ENCODE results near the gene SCAMP4. TPM values are rescaled to one million over a fixed set of nuclear protein-coding genes. Genes with fewer than 3 reads are reported as not detected.

Gene SCAMP4
- total RNA-seq, 3 donors from 2014 or later: 41.4 to 66.6 (median 44.6) TPM

DNA sequence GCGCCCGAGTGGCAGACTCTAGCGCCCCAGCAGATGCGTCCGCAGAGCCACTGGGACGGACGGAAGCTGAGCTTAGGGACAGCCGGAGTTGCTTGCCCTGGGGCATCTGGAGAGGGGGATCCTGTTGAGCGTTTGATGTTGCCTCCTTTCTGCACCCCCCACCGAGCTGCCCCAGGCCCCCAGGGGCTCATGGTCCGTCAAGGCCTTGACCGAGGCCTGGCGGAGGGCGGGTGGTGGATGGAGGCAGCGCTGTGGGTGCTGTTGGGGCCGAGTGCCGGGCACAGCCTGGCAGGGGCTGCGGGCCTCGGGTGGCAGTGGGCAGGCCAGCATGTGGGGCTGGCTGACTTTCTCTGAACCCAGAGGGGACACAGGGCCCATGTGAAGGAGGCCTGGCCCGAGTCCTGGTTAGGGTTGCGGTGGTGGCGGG is 38.5 kb downstream of the SCAMP4 start:
- no peak for TF ChIP-seq POLR2A (IDR thresholded peaks at IDR 0.05)
- TF ChIP-seq, protein P1, sequence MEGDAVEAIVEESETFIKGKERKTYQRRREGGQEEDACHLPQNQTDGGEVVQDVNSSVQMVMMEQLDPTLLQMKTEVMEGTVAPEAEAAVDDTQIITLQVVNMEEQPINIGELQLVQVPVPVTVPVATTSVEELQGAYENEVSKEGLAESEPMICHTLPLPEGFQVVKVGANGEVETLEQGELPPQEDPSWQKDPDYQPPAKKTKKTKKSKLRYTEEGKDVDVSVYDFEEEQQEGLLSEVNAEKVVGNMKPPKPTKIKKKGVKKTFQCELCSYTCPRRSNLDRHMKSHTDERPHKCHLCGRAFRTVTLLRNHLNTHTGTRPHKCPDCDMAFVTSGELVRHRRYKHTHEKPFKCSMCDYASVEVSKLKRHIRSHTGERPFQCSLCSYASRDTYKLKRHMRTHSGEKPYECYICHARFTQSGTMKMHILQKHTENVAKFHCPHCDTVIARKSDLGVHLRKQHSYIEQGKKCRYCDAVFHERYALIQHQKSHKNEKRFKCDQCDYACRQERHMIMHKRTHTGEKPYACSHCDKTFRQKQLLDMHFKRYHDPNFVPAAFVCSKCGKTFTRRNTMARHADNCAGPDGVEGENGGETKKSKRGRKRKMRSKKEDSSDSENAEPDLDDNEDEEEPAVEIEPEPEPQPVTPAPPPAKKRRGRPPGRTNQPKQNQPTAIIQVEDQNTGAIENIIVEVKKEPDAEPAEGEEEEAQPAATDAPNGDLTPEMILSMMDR (IDR thresholded peaks at IDR 0.05): no peak
- no peak for TF ChIP-seq POLR2AphosphoS5 (IDR thresholded peaks at IDR 0.05)
- Histone ChIP-seq H3K36me3 (no peaks in the 10 kb centered on the region), H3K27ac (peak overlapping the region; percentile 90 to 97), H3K27me3 (no peaks in the 10 kb centered on the region), H3K9me3 (no peaks in the 10 kb centered on the region), H3K4me3 (no peak overlapping the region), H3K4me1 (peaks cover 8 to 15% of the 10 kb centered on the region in 2 donors)
- no peak for DNase-seq (ENCODE audit: low spot score in 2 of 2)
- intact Hi-C loops (cut with DNase I; ENCODE audit: low total_unique reads): no loop called here

DNA sequence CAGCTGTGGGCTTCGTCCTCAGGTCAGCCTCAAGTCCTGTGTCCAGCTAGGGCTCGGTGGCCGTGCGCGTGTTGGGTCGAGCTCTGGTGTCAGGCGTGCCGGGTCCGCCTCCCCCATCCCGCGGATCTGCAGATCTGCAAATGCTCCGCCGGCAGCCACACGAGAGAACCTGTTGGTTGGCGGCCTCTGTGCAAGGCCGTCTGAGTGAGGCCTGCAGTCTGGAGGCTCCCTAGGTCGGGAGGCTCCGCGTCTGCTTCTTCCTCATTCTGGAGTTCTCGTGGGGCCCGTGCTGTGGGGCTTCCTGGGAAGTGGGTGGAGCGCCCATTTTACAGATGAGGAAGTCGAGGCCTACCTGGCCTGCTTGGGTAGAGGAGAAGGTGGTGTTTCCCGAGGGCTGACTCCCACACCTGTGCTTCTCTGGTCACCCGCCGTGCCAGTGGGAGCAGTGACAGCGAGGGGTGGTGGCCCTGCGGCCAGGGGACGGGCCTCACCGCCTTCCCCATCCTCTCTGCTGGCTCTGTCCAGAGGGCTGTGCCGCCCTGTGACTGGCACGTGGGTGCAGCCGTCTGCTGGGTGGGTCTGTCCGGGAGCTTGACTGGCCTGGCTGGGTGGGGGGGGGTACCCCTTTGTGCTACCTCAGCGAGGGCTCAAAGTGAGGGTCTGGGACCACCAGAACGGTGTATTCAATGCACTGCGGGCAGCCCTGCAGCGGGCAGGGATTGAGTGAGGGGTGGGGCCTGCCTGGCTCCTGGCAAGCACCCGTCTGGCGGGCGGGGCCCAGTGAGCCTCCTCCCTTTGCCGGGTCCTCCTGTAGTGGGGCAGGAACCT is 39.1 kb downstream of the SCAMP4 start:
- H3K9me3 ChIP-seq: no peaks in the 10 kb centered on the region
- H3K27me3 ChIP-seq: no peaks in the 10 kb centered on the region
- DNase-seq (ENCODE audit: low spot score in 2 of 2): no peak
- peak overlapping the region in 1 of 2 donors; percentile 97 for H3K27ac ChIP-seq
- no peaks in the 10 kb centered on the region for H3K36me3 ChIP-seq
- H3K4me3 ChIP-seq: no peak overlapping the region
- peaks cover 8 to 15% of the 10 kb centered on the region in 2 donors for H3K4me1 ChIP-seq
- TF ChIP-seq POLR2AphosphoS5 (IDR thresholded peaks at IDR 0.05): no peak
- TF ChIP-seq POLR2A (IDR thresholded peaks at IDR 0.05): no peak
- TF ChIP-seq, protein P1 (IDR thresholded peaks at IDR 0.05): no peak
- intact Hi-C loops (cut with DNase I; ENCODE audit: low total_unique reads): no loop called here

DNA sequence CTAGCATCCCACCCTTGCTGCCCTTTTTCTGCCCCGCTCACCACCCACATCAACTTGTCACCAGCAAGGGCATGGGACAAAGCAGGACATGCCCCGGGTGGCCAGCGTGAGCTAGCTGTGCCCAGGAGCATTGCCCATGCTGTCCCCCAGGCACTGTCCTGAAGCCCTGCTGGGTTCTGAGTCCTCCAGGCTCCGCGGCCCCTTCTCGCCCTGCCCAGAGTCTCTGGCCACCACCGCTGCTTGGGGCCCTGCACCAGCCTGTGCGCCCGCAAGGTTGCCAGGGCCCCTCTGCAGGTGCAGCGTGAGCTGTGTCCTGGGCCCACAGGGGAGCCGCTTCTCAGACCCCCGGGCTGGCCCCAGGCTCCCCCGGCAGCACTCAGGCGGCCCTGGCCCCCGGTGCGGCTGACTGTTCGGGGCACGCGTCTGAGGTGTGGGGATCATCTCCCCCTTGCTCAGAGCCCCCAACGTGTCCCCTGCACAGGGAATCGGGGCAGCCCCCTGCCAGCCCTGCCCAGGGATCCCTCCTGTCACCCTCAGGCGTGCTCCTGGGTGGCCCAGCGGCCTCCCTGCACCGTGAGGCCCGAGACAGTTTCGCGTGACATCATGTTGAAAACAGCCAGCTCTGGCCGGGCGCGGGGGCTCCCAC is 39.8 kb downstream of the SCAMP4 start:
- Histone ChIP-seq H3K36me3 (no peaks in the 10 kb centered on the region), H3K4me3 (no peak overlapping the region), H3K4me1 (peaks cover 8 to 15% of the 10 kb centered on the region in 2 donors), H3K9me3 (no peaks in the 10 kb centered on the region), H3K27ac (no peak overlapping the region), H3K27me3 (no peaks in the 10 kb centered on the region)
- intact Hi-C loops (cut with DNase I; ENCODE audit: low total_unique reads): no loop called here
- TF ChIP-seq POLR2AphosphoS5 (IDR thresholded peaks at IDR 0.05): no peak
- TF ChIP-seq, protein P1 (IDR thresholded peaks at IDR 0.05): no peak
- no peak for TF ChIP-seq POLR2A (IDR thresholded peaks at IDR 0.05)
- DNase-seq (ENCODE audit: low spot score in 2 of 2): no peak

DNA sequence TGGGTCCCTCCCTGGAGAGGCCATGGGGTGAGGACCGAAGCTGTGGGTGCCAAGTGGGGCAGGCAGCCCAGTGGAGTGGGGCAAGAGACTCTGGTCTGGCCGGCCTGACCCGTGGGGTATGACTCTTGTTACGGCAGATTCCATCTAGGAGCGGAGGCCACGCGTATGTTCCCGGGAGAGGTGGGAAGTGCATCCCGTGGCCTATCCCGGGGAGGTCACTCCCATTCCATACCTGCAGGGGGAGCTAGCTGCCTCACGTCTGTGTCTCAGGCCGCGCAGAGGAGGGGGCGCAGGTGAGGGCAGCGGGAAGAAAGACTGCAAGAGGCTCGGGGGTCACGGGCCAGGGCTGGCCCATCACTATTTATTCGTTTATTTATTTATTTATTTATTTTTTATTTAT is 40.7 kb downstream of the SCAMP4 start:
- H3K4me3 ChIP-seq: no peak overlapping the region
- H3K27ac ChIP-seq: no peak overlapping the region
- intact Hi-C loops (cut with DNase I; ENCODE audit: low total_unique reads): no loop called here
- no peaks in the 10 kb centered on the region for H3K9me3 ChIP-seq
- H3K36me3 ChIP-seq: no peaks in the 10 kb centered on the region
- H3K27me3 ChIP-seq: no peaks in the 10 kb centered on the region
- H3K4me1 ChIP-seq: peaks cover 8 to 15% of the 10 kb centered on the region in 2 donors
- TF ChIP-seq, protein P1 (IDR thresholded peaks at IDR 0.05): peak in 2 of 3 donors; percentile 24 to 39
- no peak for TF ChIP-seq POLR2AphosphoS5 (IDR thresholded peaks at IDR 0.05)
- peak in 1 of 2 donors; percentile 35 for DNase-seq (ENCODE audit: low spot score in 2 of 2)

DNA sequence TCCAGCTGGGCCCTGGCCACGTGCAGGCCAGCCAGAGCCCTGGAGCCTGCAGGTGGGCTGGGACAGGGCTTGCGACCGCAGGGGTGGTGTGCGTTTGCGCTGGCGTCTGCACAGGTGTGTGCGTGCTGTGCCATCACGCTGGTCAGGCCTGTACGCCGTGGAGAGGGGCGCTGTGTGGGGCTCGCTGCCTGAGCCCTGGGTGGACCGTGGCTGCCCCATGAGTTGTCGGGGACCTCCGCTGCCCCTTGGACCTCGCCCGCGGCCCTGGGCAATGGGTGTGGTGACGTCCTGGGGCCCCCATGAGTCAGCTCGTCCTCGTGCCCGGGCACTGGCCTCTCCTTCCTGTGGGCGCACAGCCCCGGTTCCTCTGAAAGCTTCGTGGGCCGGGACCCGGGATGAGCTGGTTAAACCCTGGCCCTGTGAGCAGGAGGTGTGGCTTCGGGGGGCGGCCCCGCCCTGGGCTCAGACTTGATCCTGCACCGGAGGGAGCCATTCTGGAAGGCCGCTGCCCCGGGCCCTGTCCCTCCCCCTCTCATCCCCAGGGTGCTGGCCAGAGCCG is 42.5 kb downstream of the SCAMP4 start:
- Histone ChIP-seq H3K4me1 (peaks cover 5 to 12% of the 10 kb centered on the region in 2 donors), H3K4me3 (no peak overlapping the region), H3K36me3 (no peaks in the 10 kb centered on the region), H3K27me3 (no peaks in the 10 kb centered on the region), H3K9me3 (no peaks in the 10 kb centered on the region), H3K27ac (no peak overlapping the region)
- no peak for TF ChIP-seq POLR2AphosphoS5 (IDR thresholded peaks at IDR 0.05)
- no peak for TF ChIP-seq POLR2A (IDR thresholded peaks at IDR 0.05)
- TF ChIP-seq, protein P1 (IDR thresholded peaks at IDR 0.05): no peak
- intact Hi-C loops (cut with DNase I; ENCODE audit: low total_unique reads): no loop called here
- no peak for DNase-seq (ENCODE audit: low spot score in 2 of 2)
